Measurements from ENCODE around the gene LCP1.

GRCh38 chr13:46097663-46098062 lies 84.3 kb downstream of the LCP1 start:
- TF ChIP-seq RELA (CRISPR knock-in tag; IDR thresholded peaks at IDR 0.05): no peak
- no peak for TF ChIP-seq ZNF713 (CRISPR knock-in tag; IDR thresholded peaks at IDR 0.05)
